Islet precursor cell (in vitro differentiated cells): ENCODE measurements around the gene TXNDC2.

ENCODE experiments used
- DNase-seq: peaks from one replicate; pipeline ENCODE4 v3.0.0-alpha.2; 2018

Gene TXNDC2

GRCh38 chr18:9861157-9861556, 24.6 kb upstream of the TXNDC2 start:
- DNase-seq, result no peak

- DNase-seq, result no peak
Measured at GRCh38 chr18:9861933-9862332, 23.8 kb upstream of the TXNDC2 start.

- no peak for DNase-seq
Measured at GRCh38 chr18:9862686-9863085, 23.1 kb upstream of the TXNDC2 start.

- DNase-seq, result no peak
Measured at GRCh38 chr18:9863282-9863681, 22.5 kb upstream of the TXNDC2 start.

GRCh38 chr18:9865764-9866490, 19.8 kb upstream of the TXNDC2 start:
- no peak for DNase-seq

- DNase-seq, result no peak
Measured at GRCh38 chr18:9866627-9867026, 19.1 kb upstream of the TXNDC2 start.

GRCh38 chr18:9867071-9867594, 18.6 kb upstream of the TXNDC2 start:
- no peak for DNase-seq

GRCh38 chr18:9868857-9869714, 16.7 kb upstream of the TXNDC2 start:
- DNase-seq, result peak; percentile 88

- peak; percentile 85 for DNase-seq
Measured at GRCh38 chr18:9869715-9870430, 15.9 kb upstream of the TXNDC2 start.

- DNase-seq, result peak; percentile 67
Measured at GRCh38 chr18:9870431-9871008, 15.3 kb upstream of the TXNDC2 start.

GRCh38 chr18:9871244-9871746, 14.5 kb upstream of the TXNDC2 start:
- no peak for DNase-seq

- DNase-seq, result no peak
Measured at GRCh38 chr18:9872823-9873222, 12.9 kb upstream of the TXNDC2 start.

- DNase-seq, result no peak
Measured at GRCh38 chr18:9874728-9875127, 11.0 kb upstream of the TXNDC2 start.

- DNase-seq, result no peak
Measured at GRCh38 chr18:9876212-9876866, 9.4 kb upstream of the TXNDC2 start.

- peak; percentile 77 for DNase-seq
Measured at GRCh38 chr18:9876867-9877654, 8.7 kb upstream of the TXNDC2 start.

GRCh38 chr18:9877655-9878014, 8.1 kb upstream of the TXNDC2 start:
- no peak for DNase-seq

GRCh38 chr18:9878095-9878494, 7.7 kb upstream of the TXNDC2 start:
- no peak for DNase-seq

GRCh38 chr18:9878783-9879242, 7.0 kb upstream of the TXNDC2 start:
- DNase-seq, result no peak

GRCh38 chr18:9884090-9884489, 1.7 kb upstream of the TXNDC2 start:
- no peak for DNase-seq

GRCh38 chr18:9884532-9885140, 1.1 kb upstream of the TXNDC2 start:
- no peak for DNase-seq

- DNase-seq, result no peak
Measured at GRCh38 chr18:9886005-9886348, 204 bp downstream of the TXNDC2 start.
